OCI-LY7 (cell line): ENCODE results near the gene TM2D1. TPM values are rescaled to one million over a fixed set of nuclear protein-coding genes. Genes with fewer than 3 reads are reported as not detected.

Source experiments
- BruUV-seq: library from RNA; stranded (reverse); fragments of 400-500 nt; replicated peaks from 2 replicates; lab custom pipeline; 2021; lab: Mats Ljungman, UMichigan
- CTCF ChIA-PET: fragments of 300-600 bp; sonication (Branson Sonifier 250); formaldehyde crosslinking; loops from one replicate; lab custom pipeline; 2022; ENCODE audit warnings: antibody characterized with exemption; ENCODE audit not compliant: unreplicated experiment; lab: Charles Lee
- POLR2A ChIA-PET: fragments of 300-600 bp; sonication (Branson Sonifier 250); formaldehyde crosslinking; loops from one replicate; lab custom pipeline; 2022; ENCODE audit warnings: antibody characterized with exemption; lab: Charles Lee
- DNase-seq: peaks from one replicate; pipeline ENCODE4 v3.0.0-alpha.2; 2015; ENCODE audit warnings: low spot score
- H2AFZ ChIP-seq: fragments of 200-600 bp; sonication (generic), shearing (Covaris generic); 2 replicates; pipeline ENCODE4 v1.6.1; 2014; ENCODE audit warnings: mild to moderate bottlenecking, antibody characterized with exemption, low read length, moderate library complexity
- H3K27ac ChIP-seq: fragments of 200-600 bp; sonication (generic); 2 replicates; pipeline ENCODE4 v1.5.1; 2014; ENCODE audit warnings: mixed run types, low read depth, mild to moderate bottlenecking, moderate library complexity, low read length, inconsistent platforms; ENCODE audit not compliant: poor library complexity, severe bottlenecking
- H3K36me3 ChIP-seq: fragments of 200-600 bp; sonication (generic); 2 replicates; pipeline ENCODE4 v1.6.1; 2014; ENCODE audit warnings: mild to moderate bottlenecking, antibody characterized with exemption, low read length, moderate library complexity, mixed read lengths; ENCODE audit not compliant: insufficient read depth
- H3K4me1 ChIP-seq: fragments of 200-600 bp; sonication (generic); 2 replicates; pipeline ENCODE4 v1.5.1; 2014; ENCODE audit warnings: mild to moderate bottlenecking, low read length; ENCODE audit not compliant: insufficient read depth, poor library complexity, severe bottlenecking
- H3K4me2 ChIP-seq: fragments of 200-600 bp; sonication (generic); 2 replicates; pipeline ENCODE4 v1.6.1; 2014; ENCODE audit warnings: mild to moderate bottlenecking, low read length
- H3K4me3 ChIP-seq: fragments of 200-600 bp; sonication (generic); 2 replicates; pipeline ENCODE4 v1.5.1; 2014; ENCODE audit warnings: mild to moderate bottlenecking, low read depth, low read length; ENCODE audit not compliant: poor library complexity, severe bottlenecking
- H3K79me2 ChIP-seq: fragments of 200-600 bp; sonication (generic); 2 replicates; pipeline ENCODE4 v1.6.1; 2016; ENCODE audit warnings: low read depth, mild to moderate bottlenecking, low read length, moderate library complexity, mixed read lengths; ENCODE audit not compliant: insufficient read depth
- H3K9me2 ChIP-seq: fragments of 200-600 bp; sonication (generic); 2 replicates; pipeline ENCODE4 v1.6.1; 2016; ENCODE audit warnings: mild to moderate bottlenecking, low read length, mixed read lengths; ENCODE audit not compliant: insufficient read depth
- H3K9me3 ChIP-seq: fragments of 200-600 bp; sonication (generic); 2 replicates; pipeline ENCODE4 v1.6.1; 2014; ENCODE audit warnings: mild to moderate bottlenecking, mixed run types, low read length, mixed read lengths
- H4K20me1 ChIP-seq: fragments of 200-600 bp; sonication (generic); 2 replicates; pipeline ENCODE4 v1.6.1; 2014; ENCODE audit warnings: mild to moderate bottlenecking, antibody characterized with exemption, low read length, moderate library complexity, mixed read lengths; ENCODE audit not compliant: insufficient read depth
- CTCF ChIP-seq: fragments of 200-600 bp; sonication (generic); conservative IDR thresholded peaks from 2 replicates; pipeline ENCODE4 v1.5.1; 2014; ENCODE audit warnings: mild to moderate bottlenecking, antibody characterized with exemption, low read length, moderate library complexity, mixed read lengths
- EZH2phosphoT487 ChIP-seq: fragments of 200-600 bp; sonication (generic); IDR thresholded peaks from 2 replicates; pipeline ENCODE4 v1.6.1; 2018; ENCODE audit warnings: low read depth, borderline replicate concordance, mild to moderate bottlenecking, mixed run types, antibody characterized with exemption, low read length, moderate library complexity, mixed read lengths
- intact Hi-C: fragments of 100-400 bp; cut with micrococcal nuclease; formaldehyde crosslinking; loops from one replicate; pipeline ENCODE4 v1.10.0; 2022; ENCODE audit not compliant: unreplicated experiment
- total RNA-seq, 2 experiments: library from RNA; depleted of rRNA in 1 of 2; stranded (reverse); fragments of >200 nt in 1 of 2; shearing (Covaris generic) in 1 of 2; gene quantifications; 2 replicates each; pipeline ENCODE4 v1.2.3, GENCODE V29; 2014 to 2022

TM2D1 gene
- total RNA-seq, 2 experiments from 2014 or later = 34.9 to 44.9 TPM

DNA sequence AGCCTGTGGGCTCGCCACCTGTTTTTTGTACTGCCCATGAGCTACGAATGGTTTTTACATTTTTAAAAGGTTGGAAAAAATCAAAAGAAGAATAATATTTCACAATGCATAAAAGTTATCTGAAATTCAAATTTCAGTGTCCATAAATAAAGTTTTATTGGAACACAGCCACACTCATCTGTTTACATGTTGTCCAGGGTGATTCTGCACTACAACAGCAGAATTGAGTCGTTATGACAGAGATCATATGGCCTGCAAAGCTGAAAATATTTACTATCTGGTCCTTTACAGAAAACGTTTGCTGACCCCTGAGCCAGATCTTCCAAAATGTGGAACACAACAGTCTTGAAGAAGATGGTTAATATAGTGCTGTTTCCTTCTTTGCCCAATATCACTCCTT, 89.4 kb downstream of the TM2D1 start:
- Histone ChIP-seq H3K4me2 (no peak overlapping the region), H4K20me1 (no peaks in the 10 kb centered on the region), H3K4me3 (no peak overlapping the region), H3K79me2 (no peaks in the 10 kb centered on the region), H3K36me3 (no peaks in the 10 kb centered on the region), H3K4me1 (no peaks in the 10 kb centered on the region), H3K27ac (no peak overlapping the region), H3K9me3 (no peaks in the 10 kb centered on the region), H2AFZ (no peak overlapping the region), H3K9me2 (no peaks in the 10 kb centered on the region)
- no peak for TF ChIP-seq EZH2phosphoT487
- no peak for TF ChIP-seq CTCF
- POLR2A ChIA-PET = interaction anchor here (0.6 kb wide), 1 partner anchor 28 kb away, joined by 3 read pairs; no protein-coding TSS in a partner anchor
- intact Hi-C loops = no loop called here
- CTCF ChIA-PET = no interaction called here
- no peak for DNase-seq
- no TSS peak for BruUV-seq

DNA sequence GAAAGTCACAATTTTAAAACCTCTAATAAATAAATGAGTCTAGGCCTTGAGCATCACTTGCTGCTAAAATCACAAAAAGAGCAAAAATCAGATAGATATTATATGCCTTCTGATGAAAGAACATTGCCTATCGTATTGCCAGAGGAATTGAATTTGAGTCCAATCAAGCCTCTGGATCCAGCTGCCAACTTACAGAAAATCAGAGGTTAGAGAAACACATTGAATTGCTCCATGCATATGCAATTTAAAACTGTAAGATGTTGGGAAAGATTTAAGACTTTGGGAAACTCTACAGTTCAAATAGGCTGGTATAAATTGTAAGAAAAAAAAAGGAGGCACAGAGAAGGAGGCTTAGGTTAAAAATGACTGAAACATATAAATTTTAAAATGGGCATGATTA, 93.5 kb downstream of the TM2D1 start:
- CTCF ChIA-PET = no interaction called here
- no peaks in the 10 kb centered on the region for H3K9me3 ChIP-seq
- H3K79me2 ChIP-seq = no peaks in the 10 kb centered on the region
- no TSS peak for BruUV-seq
- no peak overlapping the region for H3K4me3 ChIP-seq
- no peaks in the 10 kb centered on the region for H3K4me1 ChIP-seq
- no peak for DNase-seq
- no peak overlapping the region for H2AFZ ChIP-seq
- H3K36me3 ChIP-seq = no peaks in the 10 kb centered on the region
- TF ChIP-seq CTCF (no peak), EZH2phosphoT487 (no peak)
- no peaks in the 10 kb centered on the region for H4K20me1 ChIP-seq
- intact Hi-C loops = no loop called here
- no peak overlapping the region for H3K27ac ChIP-seq
- POLR2A ChIA-PET = no interaction called here
- no peak overlapping the region for H3K4me2 ChIP-seq
- H3K9me2 ChIP-seq = no peaks in the 10 kb centered on the region

Other genes starting within 250 kb of the TM2D1 start
- 2.3 and 4.0 TPM in 2 replicates for gene PATJ, start 17.3 kb upstream of the TM2D1 start, total RNA-seq (2014; rRNA removed; shearing (Covaris generic))
- gene PATJ, start 17.3 kb upstream of the TM2D1 start, total RNA-seq (2022) = 0.74 and 0.95 TPM in 2 replicates